Measurements from ENCODE around the gene LINGO3. TPM values are rescaled to one million over a fixed set of nuclear protein-coding genes. Genes with fewer than 3 reads are reported as not detected.

Gene LINGO3
- total RNA-seq, 1 experiment from 2014 or later = 1.3 TPM

DNA sequence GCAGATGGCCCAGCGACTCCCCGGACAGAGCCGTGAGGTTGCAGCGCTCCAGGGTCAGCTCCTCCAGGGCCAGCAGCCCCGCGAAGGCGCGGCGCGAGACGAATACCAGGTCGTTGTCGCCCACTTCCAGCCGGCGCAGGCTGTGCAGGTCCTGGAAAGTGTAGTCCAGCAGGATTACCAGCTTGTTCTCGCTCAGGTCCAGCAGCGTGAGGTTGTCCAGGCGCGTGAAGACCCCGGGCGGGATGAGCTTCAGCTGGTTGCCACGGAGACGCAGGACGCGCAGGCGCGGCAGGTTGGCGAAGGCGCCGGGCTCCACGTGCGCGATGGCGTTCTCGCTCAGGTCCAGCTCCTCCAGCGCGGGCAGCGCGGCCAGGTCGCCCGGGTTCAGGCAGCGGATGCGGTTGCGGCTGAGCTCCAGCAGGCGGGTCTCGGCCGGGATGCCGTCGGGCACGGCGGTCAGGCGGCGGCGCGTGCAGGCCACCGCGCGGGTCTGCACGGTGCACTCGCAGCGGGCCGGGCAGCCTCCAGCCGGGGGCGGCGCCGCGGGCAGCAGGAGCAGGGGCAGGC lies 16.7 kb downstream of the LINGO3 start:
- H3K27me3 Mint-ChIP-seq (ENCODE audit: insufficient read depth, unreplicated experiment) = peaks cover 17% of the 10 kb centered on the region
- no TSS peak for BruUV-seq (replicated peaks)
- ChIA-PET POLR2A (no interaction called here), CTCF (no interaction called here)
- H3K4me3 Mint-ChIP-seq (ENCODE audit: unreplicated experiment) = peak overlapping the region; percentile 61
- H3K27ac Mint-ChIP-seq (ENCODE audit: unreplicated experiment) = no peak overlapping the region
- TF ChIP-seq, protein P1, sequence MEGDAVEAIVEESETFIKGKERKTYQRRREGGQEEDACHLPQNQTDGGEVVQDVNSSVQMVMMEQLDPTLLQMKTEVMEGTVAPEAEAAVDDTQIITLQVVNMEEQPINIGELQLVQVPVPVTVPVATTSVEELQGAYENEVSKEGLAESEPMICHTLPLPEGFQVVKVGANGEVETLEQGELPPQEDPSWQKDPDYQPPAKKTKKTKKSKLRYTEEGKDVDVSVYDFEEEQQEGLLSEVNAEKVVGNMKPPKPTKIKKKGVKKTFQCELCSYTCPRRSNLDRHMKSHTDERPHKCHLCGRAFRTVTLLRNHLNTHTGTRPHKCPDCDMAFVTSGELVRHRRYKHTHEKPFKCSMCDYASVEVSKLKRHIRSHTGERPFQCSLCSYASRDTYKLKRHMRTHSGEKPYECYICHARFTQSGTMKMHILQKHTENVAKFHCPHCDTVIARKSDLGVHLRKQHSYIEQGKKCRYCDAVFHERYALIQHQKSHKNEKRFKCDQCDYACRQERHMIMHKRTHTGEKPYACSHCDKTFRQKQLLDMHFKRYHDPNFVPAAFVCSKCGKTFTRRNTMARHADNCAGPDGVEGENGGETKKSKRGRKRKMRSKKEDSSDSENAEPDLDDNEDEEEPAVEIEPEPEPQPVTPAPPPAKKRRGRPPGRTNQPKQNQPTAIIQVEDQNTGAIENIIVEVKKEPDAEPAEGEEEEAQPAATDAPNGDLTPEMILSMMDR (IDR thresholded peaks at IDR 0.05; ENCODE audit: insufficient read depth in 1 of 2, low read depth in 1 of 2, low read length in 1 of 2, severe bottlenecking in 1 of 2, unreplicated experiment in 1 of 2) = no peak
- Histone ChIP-seq H3K4me3 (ENCODE audit: low read depth, low read length) (peak overlapping the region; percentile 25), H3K9me3 (no peaks in the 10 kb centered on the region), H3K36me3 (ENCODE audit: control insufficient read depth, insufficient read depth, low read length) (no peaks in the 10 kb centered on the region), H3K27me3 (replicated peaks; ENCODE audit: control insufficient read depth, insufficient read depth, low read length) (peaks cover 2% of the 10 kb centered on the region), H3K4me1 (peaks cover 13% of the 10 kb centered on the region)
- no peaks in the 10 kb centered on the region for H3K9me3 Mint-ChIP-seq (ENCODE audit: unreplicated experiment)
- peaks cover 6% of the 10 kb centered on the region for H3K36me3 Mint-ChIP-seq (ENCODE audit: insufficient read depth, unreplicated experiment)
- H3K4me1 Mint-ChIP-seq (ENCODE audit: low read depth, unreplicated experiment) = no peaks in the 10 kb centered on the region
- DNase-seq = peak in 1 of 2 experiments; percentile 49
- intact Hi-C loops (cut with micrococcal nuclease; ENCODE audit: unreplicated experiment) = no loop called here

DNA sequence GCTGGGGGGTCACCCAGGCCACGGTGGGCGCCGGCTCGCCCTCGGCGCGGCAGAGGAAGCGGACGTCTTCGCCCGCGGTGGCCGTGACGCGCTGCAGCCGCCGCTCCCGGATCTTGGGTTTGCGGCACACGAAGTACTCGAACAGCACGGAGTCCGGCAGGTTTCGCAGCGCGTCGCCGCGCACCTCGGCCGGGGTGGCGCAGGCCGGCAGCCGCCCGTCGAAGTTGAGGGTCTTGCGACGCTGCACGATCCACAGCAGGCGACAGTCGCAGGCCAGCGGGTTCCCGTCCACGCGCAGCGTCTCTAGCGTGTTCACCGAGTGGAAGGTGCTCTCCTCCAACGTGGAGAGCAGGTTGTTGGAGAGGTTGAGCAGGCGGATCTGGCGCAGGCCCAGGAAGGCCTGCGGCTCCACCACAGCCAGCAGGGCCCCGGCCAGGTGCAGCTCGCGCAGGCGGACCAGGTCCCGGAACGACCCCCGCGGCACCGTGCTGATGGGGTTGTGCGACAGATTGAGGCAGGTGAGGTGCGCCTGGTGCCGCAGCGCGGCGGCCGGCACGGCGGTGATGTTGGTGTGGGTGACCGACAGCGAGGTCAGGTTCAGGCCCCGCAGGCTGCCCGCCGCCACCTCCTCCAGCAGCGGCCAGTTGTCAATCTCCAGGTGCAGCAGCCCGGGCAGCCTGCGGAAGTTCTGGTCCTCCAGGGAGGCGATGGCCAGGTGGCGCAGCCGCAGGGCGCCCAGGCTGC lies 17.3 kb downstream of the LINGO3 start:
- peak overlapping the region; percentile 17 for H3K4me3 ChIP-seq (ENCODE audit: low read depth, low read length)
- H3K4me1 ChIP-seq = peaks cover 13% of the 10 kb centered on the region
- H3K27me3 ChIP-seq (replicated peaks; ENCODE audit: control insufficient read depth, insufficient read depth, low read length) = peaks cover 2% of the 10 kb centered on the region
- Mint-ChIP-seq H3K27me3 (ENCODE audit: insufficient read depth, unreplicated experiment) (peaks cover 17% of the 10 kb centered on the region), H3K36me3 (ENCODE audit: insufficient read depth, unreplicated experiment) (peaks cover 6% of the 10 kb centered on the region), H3K4me1 (ENCODE audit: low read depth, unreplicated experiment) (no peaks in the 10 kb centered on the region), H3K27ac (ENCODE audit: unreplicated experiment) (no peak overlapping the region), H3K9me3 (ENCODE audit: unreplicated experiment) (no peaks in the 10 kb centered on the region), H3K4me3 (ENCODE audit: unreplicated experiment) (peak overlapping the region; percentile 61)
- TF ChIP-seq, protein P1 (IDR thresholded peaks at IDR 0.05; ENCODE audit: insufficient read depth in 1 of 2, low read depth in 1 of 2, low read length in 1 of 2, severe bottlenecking in 1 of 2, unreplicated experiment in 1 of 2) = no peak
- no peak for DNase-seq
- ChIA-PET POLR2A (no interaction called here), CTCF (no interaction called here)
- no TSS peak for BruUV-seq (replicated peaks)
- H3K36me3 ChIP-seq (ENCODE audit: control insufficient read depth, insufficient read depth, low read length) = no peaks in the 10 kb centered on the region
- intact Hi-C loops (cut with micrococcal nuclease; ENCODE audit: unreplicated experiment) = no loop called here
- no peaks in the 10 kb centered on the region for H3K9me3 ChIP-seq

DNA sequence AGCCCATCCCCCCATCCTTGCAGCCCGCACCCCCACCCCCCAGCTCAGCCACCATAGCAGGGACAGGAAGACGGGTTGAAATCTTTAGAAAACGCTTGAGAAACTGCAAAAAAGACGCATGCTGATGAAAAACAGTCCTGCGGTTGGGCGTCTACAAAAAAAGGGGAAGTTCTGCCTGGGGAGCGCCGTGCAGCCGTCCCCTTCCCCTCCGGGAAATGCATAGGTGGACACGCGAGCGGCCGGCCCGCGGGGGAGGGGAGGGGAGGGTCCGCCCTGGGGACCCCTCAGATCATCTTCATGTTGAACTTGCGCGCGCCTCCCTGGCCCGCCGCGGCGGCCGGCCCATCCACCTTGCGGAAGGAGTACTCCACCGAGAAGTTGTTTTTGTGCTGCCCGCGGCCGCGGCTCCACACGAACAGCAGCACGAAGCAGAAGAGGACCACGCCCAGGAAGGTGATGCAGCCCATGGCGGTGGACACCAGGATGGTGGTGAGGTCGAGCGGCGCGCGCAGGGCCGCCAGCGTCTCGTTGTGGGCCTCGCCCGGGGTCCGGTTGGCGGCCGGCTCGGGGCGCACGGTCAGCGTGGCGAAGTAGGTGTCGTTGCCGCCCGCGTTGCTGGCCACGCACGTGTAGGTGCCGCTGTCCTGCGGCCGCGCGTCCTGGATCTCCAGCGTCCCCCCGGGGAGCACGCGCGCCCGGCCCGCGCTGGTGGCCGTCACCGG lies 18.1 kb downstream of the LINGO3 start:
- peaks cover 2% of the 10 kb centered on the region for H3K27me3 ChIP-seq (replicated peaks; ENCODE audit: control insufficient read depth, insufficient read depth, low read length)

More for the DNA sequence above, 18.1 kb downstream of the LINGO3 start:
- CTCF ChIA-PET = no interaction called here
- Mint-ChIP-seq H3K4me3 (ENCODE audit: unreplicated experiment) (peak overlapping the region; percentile 73), H3K36me3 (ENCODE audit: insufficient read depth, unreplicated experiment) (peaks cover 6% of the 10 kb centered on the region), H3K4me1 (ENCODE audit: low read depth, unreplicated experiment) (no peaks in the 10 kb centered on the region), H3K9me3 (ENCODE audit: unreplicated experiment) (no peaks in the 10 kb centered on the region), H3K27me3 (ENCODE audit: insufficient read depth, unreplicated experiment) (peaks cover 17% of the 10 kb centered on the region), H3K27ac (ENCODE audit: unreplicated experiment) (no peak overlapping the region)
- Histone ChIP-seq H3K4me1 (peaks cover 13% of the 10 kb centered on the region), H3K4me3 (ENCODE audit: low read depth, low read length) (peak overlapping the region; percentile 17), H3K36me3 (ENCODE audit: control insufficient read depth, insufficient read depth, low read length) (no peaks in the 10 kb centered on the region), H3K9me3 (no peaks in the 10 kb centered on the region)
- DNase-seq = no peak
- POLR2A ChIA-PET = no interaction called here
- BruUV-seq (replicated peaks) = no TSS peak
- intact Hi-C loops (cut with micrococcal nuclease; ENCODE audit: unreplicated experiment) = no loop called here
- TF ChIP-seq, protein P1 (IDR thresholded peaks at IDR 0.05; ENCODE audit: insufficient read depth in 1 of 2, low read depth in 1 of 2, low read length in 1 of 2, severe bottlenecking in 1 of 2, unreplicated experiment in 1 of 2) = no peak
